ENCODE results near the gene PLEKHH3. TPM values are rescaled to one million over a fixed set of nuclear protein-coding genes. Genes with fewer than 3 reads are reported as not detected.

PLEKHH3 gene
- polyA plus RNA-seq, 1 of the 3 experiments (the other 2 are of a cell fraction), result 12.8 TPM

GRCh38 chr17:42673885-42674754 lies 2.7 kb downstream of the PLEKHH3 start:
- H3K36me3 ChIP-seq (replicated peaks in 1 of 2; ENCODE audit: control insufficient read depth in 1 of 2, insufficient read depth in 2 of 2, low read length in 1 of 2), result peaks cover 22 to 41% of the 10 kb centered on the region in 2 experiments
- peaks cover 20% of the 10 kb centered on the region for H4K20me1 ChIP-seq (ENCODE audit: insufficient read depth)
- TF ChIP-seq EZH2phosphoT487 (IDR thresholded peaks at IDR 0.05; ENCODE audit: borderline replicate concordance, low read depth) (no peak), CTCF (IDR thresholded peaks at IDR 0.05) (peak; percentile 52), RAD21 (IDR thresholded peaks at IDR 0.05; ENCODE audit: low read length) (peak; percentile 31), RXRA (IDR thresholded peaks at IDR 0.05; ENCODE audit: borderline replicate concordance, low read depth) (no peak), TCF12 (IDR thresholded peaks at IDR 0.05) (no peak), USF2 (IDR thresholded peaks at IDR 0.05; ENCODE audit: borderline replicate concordance, low read depth, low read length) (no peak), TAF1 (IDR thresholded peaks at IDR 0.05; ENCODE audit: borderline replicate concordance, low read depth, low read length) (no peak), GATA2 (CRISPR knock-in tag; IDR thresholded peaks at IDR 0.05) (no peak), PBX3 (IDR thresholded peaks at IDR 0.05) (no peak), TEAD4 (IDR thresholded peaks at IDR 0.05; ENCODE audit: borderline replicate concordance, insufficient read depth) (no peak)
- H2AFZ ChIP-seq (ENCODE audit: low read depth), result no peak overlapping the region
- peak; percentile 81 for DNase-seq
- peaks cover 13% of the 10 kb centered on the region for H3F3A ChIP-seq (replicated peaks; ENCODE audit: insufficient read depth)
- no peaks in the 10 kb centered on the region for H3K27me3 ChIP-seq (ENCODE audit: insufficient read depth)
- ChIA-PET POLR2A (no interaction called here), CTCF (interaction anchor here (1.0 to 8.9 kb wide), 8 partner anchors 11 to 106 kb away, joined by 3 to 221 read pairs (median 4); partner anchors contain the start of genes PSMC3IP and TUBG2)
- no peaks in the 10 kb centered on the region for H3K9me3 ChIP-seq
- H3K4me3 ChIP-seq (ENCODE audit: low read depth in 2 of 2, low read length in 1 of 2), result peak overlapping the region; percentile 91 to 98
- H3K9me2 ChIP-seq, result no peaks in the 10 kb centered on the region
- WGBS (ENCODE audit: low lambda C conversion rate), result 63% methylated on average over 23 of the region's 32 CpGs
- no peak overlapping the region; a peak in 1 of 4 replicates for H3K27ac ChIP-seq (ENCODE audit: low read depth in 2 of 2, low read length in 1 of 2)
- peak overlapping the region; percentile 99 for H3K4me2 ChIP-seq
- no peak overlapping the region for H3K9ac ChIP-seq
- H3K4me1 ChIP-seq (ENCODE audit: control insufficient read depth in 1 of 2, insufficient read depth in 2 of 2, low read depth in 1 of 2, low read length in 1 of 2), result peaks cover 10 to 37% of the 10 kb centered on the region in 2 experiments; a peak in 3 of 4 replicates
- H3K79me2 ChIP-seq (ENCODE audit: insufficient read depth), result peaks cover 41% of the 10 kb centered on the region
